Keratinocyte (primary cell): ENCODE measurements around the gene SQSTM1. TPM values are rescaled to one million over a fixed set of nuclear protein-coding genes. Genes with fewer than 3 reads are reported as not detected.

Source experiments
- DNase-seq: peaks from one replicate; pipeline ENCODE4 v3.0.0-alpha.2; 2011; ENCODE audit warnings: low read depth, missing footprints, low spot score
- FAIRE-seq: peaks from 2 replicates; lab custom pipeline; 2011; peaks lifted over from hg19 to GRCh38; lab: Jason Lieb, UNC
- H2AFZ ChIP-seq: 2 replicates; pipeline ENCODE4 v1.6.0; 2012; ENCODE audit warnings: low read length, control low read depth, inconsistent platforms; ENCODE audit not compliant: control insufficient read depth
- H3K27ac ChIP-seq: 2 replicates; pipeline ENCODE4 v1.5.1; 2011; ENCODE audit warnings: low read length; ENCODE audit not compliant: control insufficient read depth, insufficient read depth
- H3K27me3 ChIP-seq: 3 replicates; pipeline ENCODE4 v1.6.0; 2011; ENCODE audit warnings: low read length; ENCODE audit not compliant: control insufficient read depth, insufficient read depth; ENCODE audit errors: extremely low read depth
- H3K36me3 ChIP-seq, 2 experiments: 2 replicates in 1 of 2; 3 replicates in 1 of 2; pipeline ENCODE4 v1.5.1; 2011; ENCODE audit warnings: low read length in 2 of 2, mild to moderate bottlenecking in 1 of 2; ENCODE audit not compliant: control insufficient read depth in 2 of 2, insufficient read depth in 2 of 2; ENCODE audit errors: extremely low read depth in 1 of 2
- H3K4me1 ChIP-seq: 3 replicates; pipeline ENCODE4 v1.5.1; 2011; ENCODE audit warnings: low read length; ENCODE audit not compliant: control insufficient read depth, insufficient read depth; ENCODE audit errors: extremely low read depth
- H3K4me2 ChIP-seq: 3 replicates; pipeline ENCODE4 v1.6.0; 2011; ENCODE audit warnings: low read depth, low read length; ENCODE audit not compliant: control insufficient read depth, insufficient read depth; ENCODE audit errors: extremely low read depth
- H3K4me3 ChIP-seq, 3 experiments: fragments of 200-600 bp in 1 of 3; sonication (generic) in 1 of 3; 2 replicates in 2 of 3; 3 replicates in 1 of 3; pipeline ENCODE4 v1.5.1; 2011 to 2016; ENCODE audit warnings: low read length in 3 of 3, mild to moderate bottlenecking in 3 of 3, control low read depth in 2 of 3, inconsistent platforms in 1 of 3, low read depth in 1 of 3, mixed read lengths in 1 of 3, mixed run types in 1 of 3, moderate library complexity in 1 of 3; ENCODE audit not compliant: control insufficient read depth in 2 of 3, insufficient read depth in 2 of 3; ENCODE audit errors: extremely low read depth in 1 of 3
- H3K79me2 ChIP-seq: 2 replicates; pipeline ENCODE4 v1.6.0; 2012; ENCODE audit warnings: low read length; ENCODE audit not compliant: control insufficient read depth, insufficient read depth
- H3K9ac ChIP-seq: 3 replicates; pipeline ENCODE4 v1.6.0; 2011; ENCODE audit warnings: low read length; ENCODE audit not compliant: control insufficient read depth, insufficient read depth; ENCODE audit errors: extremely low read depth
- H3K9me1 ChIP-seq: 3 replicates; pipeline ENCODE4 v1.6.0; 2011; ENCODE audit warnings: low read length; ENCODE audit not compliant: control insufficient read depth, insufficient read depth; ENCODE audit errors: extremely low read depth
- H3K9me3 ChIP-seq: 2 replicates; pipeline ENCODE4 v1.5.1; 2012; ENCODE audit warnings: low read depth, low read length; ENCODE audit not compliant: control insufficient read depth
- H4K20me1 ChIP-seq: 3 replicates; pipeline ENCODE4 v1.6.0; 2011; ENCODE audit warnings: low read length; ENCODE audit not compliant: control insufficient read depth, insufficient read depth; ENCODE audit errors: extremely low read depth
- EZH2 ChIP-seq: IDR thresholded peaks from one replicate; pipeline ENCODE4 v1.6.1; 2012; ENCODE audit warnings: inconsistent platforms, mild to moderate bottlenecking, low read length, moderate library complexity
- dilution Hi-C: fragments of 300-500 bp; cut with MboI; formaldehyde crosslinking; loops from one replicate; pipeline ENCODE4 v1.7.0; 2020; ENCODE audit warnings: low sequenced_read_pairs; ENCODE audit not compliant: extremely low pct_ligation_motif_present
- polyA plus RNA-seq, 5 experiments: library from polyadenylated mRNA; depleted of rRNA in 3 of 5; stranded (reverse) in 3 of 5; stranded (forward) in 1 of 5; unstranded in 1 of 5; fragments of >200 nt; gene quantifications; 1 replicate in 1 of 5; 2 replicates in 3 of 5; 3 replicates in 1 of 5; pipeline versions ENCODE4 v1.2.1 to v1.2.3, GENCODE V29; 2011 to 2012; ENCODE audit warnings: missing spikeins in 2 of 5, low read depth in 1 of 5, low replicate concordance in 1 of 5
- TF ChIP-seq, protein P1 (sequence below), 3 experiments: IDR thresholded peaks in 1 of 3; conservative IDR thresholded peaks in 1 of 3; optimal IDR thresholded peaks in 1 of 3; 2 replicates in 2 of 3; 3 replicates in 1 of 3; pipeline versions ENCODE3 to v1.5.1; 2011; ENCODE audit warnings: low read length in 3 of 3, mild to moderate bottlenecking in 3 of 3, moderate library complexity in 2 of 3, control low read depth in 1 of 3, inconsistent platforms in 1 of 3; ENCODE audit not compliant: insufficient read depth in 2 of 3; ENCODE audit errors: extremely low read depth in 1 of 3

The SQSTM1 gene
- polyA plus RNA-seq, 1 donor (not counting 4 experiments of a cell fraction or from before 2014, with no cell fraction given): 75.7 TPM

GRCh38 chr5:179880066-179880650, 59.5 kb downstream of the SQSTM1 start:
- Histone ChIP-seq H3K36me3 (peaks cover 25 to 34% of the 10 kb centered on the region in 2 experiments), H3K27ac (no peak overlapping the region), H3K4me1 (no peaks in the 10 kb centered on the region), H3K9ac (no peak overlapping the region), H3K9me3 (peaks cover 10% of the 10 kb centered on the region), H3K9me1 (no peaks in the 10 kb centered on the region), H2AFZ (no peak overlapping the region), H4K20me1 (no peaks in the 10 kb centered on the region), H3K4me3 (no peak overlapping the region), H3K4me2 (no peak overlapping the region), H3K27me3 (no peaks in the 10 kb centered on the region), H3K79me2 (no peaks in the 10 kb centered on the region)
- no peak for TF ChIP-seq EZH2
- FAIRE-seq (no peak), DNase-seq (no peak)
- dilution Hi-C loops: no loop called here

GRCh38 chr5:179880848-179881590, 60.3 kb downstream of the SQSTM1 start:
- H3K36me3 ChIP-seq: peaks cover 29 to 39% of the 10 kb centered on the region in 2 experiments

More at GRCh38 chr5:179880848-179881590, 60.3 kb downstream of the SQSTM1 start:
- FAIRE-seq: no peak
- no peak for TF ChIP-seq EZH2
- TF ChIP-seq, protein P1, sequence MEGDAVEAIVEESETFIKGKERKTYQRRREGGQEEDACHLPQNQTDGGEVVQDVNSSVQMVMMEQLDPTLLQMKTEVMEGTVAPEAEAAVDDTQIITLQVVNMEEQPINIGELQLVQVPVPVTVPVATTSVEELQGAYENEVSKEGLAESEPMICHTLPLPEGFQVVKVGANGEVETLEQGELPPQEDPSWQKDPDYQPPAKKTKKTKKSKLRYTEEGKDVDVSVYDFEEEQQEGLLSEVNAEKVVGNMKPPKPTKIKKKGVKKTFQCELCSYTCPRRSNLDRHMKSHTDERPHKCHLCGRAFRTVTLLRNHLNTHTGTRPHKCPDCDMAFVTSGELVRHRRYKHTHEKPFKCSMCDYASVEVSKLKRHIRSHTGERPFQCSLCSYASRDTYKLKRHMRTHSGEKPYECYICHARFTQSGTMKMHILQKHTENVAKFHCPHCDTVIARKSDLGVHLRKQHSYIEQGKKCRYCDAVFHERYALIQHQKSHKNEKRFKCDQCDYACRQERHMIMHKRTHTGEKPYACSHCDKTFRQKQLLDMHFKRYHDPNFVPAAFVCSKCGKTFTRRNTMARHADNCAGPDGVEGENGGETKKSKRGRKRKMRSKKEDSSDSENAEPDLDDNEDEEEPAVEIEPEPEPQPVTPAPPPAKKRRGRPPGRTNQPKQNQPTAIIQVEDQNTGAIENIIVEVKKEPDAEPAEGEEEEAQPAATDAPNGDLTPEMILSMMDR (optimal IDR thresholded peaks at IDR 0.05 in 1 of 3, IDR thresholded peaks at IDR 0.05 in 1 of 3, conservative IDR thresholded peaks at IDR 0.05 in 1 of 3; ENCODE audit: extremely low read depth in 1 of 3, insufficient read depth in 2 of 3, low read length in 3 of 3): no peak
- Histone ChIP-seq H3K4me2 (no peak overlapping the region), H3K9ac (no peak overlapping the region), H2AFZ (no peak overlapping the region), H3K9me1 (no peaks in the 10 kb centered on the region), H3K4me3 (no peak overlapping the region), H3K4me1 (no peaks in the 10 kb centered on the region), H4K20me1 (no peaks in the 10 kb centered on the region), H3K27ac (no peak overlapping the region), H3K9me3 (peaks cover 10% of the 10 kb centered on the region), H3K27me3 (no peaks in the 10 kb centered on the region), H3K79me2 (no peaks in the 10 kb centered on the region)
- no peak for DNase-seq
- dilution Hi-C loops: no loop called here
